HG03175 (cell line): ENCODE results near the gene STIL.
"Not testable (repeated sequence)": the region's sequence is repeated elsewhere in the genome, so short reads cannot be mapped to it uniquely, and the experiment has no call there.

Experiments
- ATAC-seq: cut with Tn5 transposase; IDR thresholded peaks from one replicate; pipeline ENCODE4 v1.9.1; 2021; ENCODE audit warnings: mild to moderate bottlenecking, moderate library complexity; ENCODE audit not compliant: unreplicated experiment

STIL gene

DNA sequence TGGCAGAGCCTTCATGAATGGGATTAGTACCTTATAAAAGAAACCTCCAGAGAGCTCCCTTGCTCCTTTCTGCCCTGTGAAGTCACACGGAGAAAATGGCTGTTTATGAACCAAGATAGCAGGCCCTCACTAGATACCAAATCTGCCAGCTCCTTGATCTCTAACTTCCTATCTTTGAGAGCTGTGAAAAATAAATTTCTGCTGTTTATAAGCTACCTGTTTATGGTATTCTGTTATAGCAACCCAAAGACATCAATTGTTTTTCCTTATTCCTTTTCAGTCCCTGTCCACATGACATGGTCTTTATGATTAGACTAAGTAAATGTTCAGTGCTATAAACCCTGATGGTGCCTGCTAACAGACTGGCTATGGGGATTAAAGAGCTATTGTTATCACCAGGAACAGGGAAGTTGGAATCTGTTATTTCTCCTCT lies 9.7 kb upstream of the STIL start:
- ATAC-seq, result no peak

DNA sequence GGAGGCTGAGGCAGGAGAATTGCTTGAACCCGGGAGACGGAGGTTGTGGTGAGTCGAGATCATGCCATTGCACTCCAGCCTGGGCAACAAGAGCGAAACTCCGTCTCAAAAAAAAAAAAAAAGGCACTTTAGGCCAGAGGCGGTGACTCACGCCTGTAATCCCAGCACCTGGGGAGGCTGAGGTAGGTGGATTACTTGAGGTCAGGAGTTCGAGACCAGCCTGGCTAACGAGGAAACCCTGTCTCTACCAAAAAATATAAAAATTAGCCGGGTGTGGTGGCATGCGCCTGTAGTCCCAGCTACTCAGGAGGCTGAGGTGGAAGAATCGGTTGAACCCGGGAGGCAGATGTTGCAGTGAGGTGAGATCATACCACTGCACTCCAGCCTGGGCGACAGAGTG lies 6.0 kb upstream of the STIL start:
- ATAC-seq, result not testable (repeated sequence)

DNA sequence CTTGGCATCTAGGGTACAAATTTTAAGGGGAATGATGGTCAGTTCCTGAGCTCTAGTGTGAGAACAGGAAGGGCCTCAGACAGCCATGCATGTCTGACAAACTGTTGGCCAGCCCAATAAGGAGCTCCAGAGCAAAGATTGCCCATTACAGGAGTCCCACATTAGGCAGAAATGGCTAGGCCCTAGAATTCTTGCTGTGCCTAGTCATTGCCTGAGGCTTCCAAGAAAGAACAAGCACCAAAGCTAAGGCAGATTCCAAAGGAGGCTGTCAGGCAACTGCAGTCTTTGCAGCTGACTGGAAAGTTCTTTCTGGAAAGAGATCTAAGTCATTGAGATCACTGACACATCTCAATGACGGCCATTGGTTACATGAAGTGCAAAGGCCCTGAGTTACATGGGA lies 3.9 kb upstream of the STIL start:
- ATAC-seq, result no peak

DNA sequence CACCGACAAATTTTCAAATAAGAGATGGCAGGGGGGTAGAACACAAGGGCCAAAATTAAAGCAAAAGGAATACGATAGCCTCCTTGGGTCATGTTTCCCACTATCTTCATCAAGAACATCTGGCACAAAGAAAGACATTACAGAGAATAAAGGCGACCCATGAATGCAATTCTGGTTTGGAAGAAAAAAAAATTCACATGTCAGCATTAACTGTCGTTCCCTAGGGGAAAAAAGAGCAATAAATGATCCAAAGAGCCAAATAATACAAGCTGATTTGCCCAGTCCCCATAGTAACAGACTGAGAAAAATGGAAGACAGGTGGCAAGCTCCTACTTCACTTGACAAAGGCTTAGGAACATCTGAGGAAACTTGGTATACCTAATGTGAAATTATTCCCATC lies 4.5 kb downstream of the STIL start:
- ATAC-seq, result no peak

DNA sequence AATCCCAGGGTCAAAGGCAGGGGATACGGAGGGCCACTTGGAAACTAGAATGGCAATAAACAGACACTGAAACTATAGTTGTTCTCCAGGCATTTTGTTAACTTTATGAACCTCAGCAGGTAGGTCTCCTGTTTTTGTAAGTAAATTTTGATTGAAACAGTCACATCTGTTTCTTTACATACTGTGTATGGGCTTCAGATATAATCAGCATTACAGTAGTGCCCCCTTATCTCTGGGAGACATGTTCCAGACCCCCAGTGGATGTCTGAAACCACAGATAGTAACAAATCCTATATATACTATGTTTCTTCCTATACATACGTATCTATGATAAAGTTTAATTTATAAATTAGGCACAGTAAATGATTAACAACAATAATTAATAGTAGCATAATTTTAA lies 11.5 kb downstream of the STIL start:
- ATAC-seq, result no peak

DNA sequence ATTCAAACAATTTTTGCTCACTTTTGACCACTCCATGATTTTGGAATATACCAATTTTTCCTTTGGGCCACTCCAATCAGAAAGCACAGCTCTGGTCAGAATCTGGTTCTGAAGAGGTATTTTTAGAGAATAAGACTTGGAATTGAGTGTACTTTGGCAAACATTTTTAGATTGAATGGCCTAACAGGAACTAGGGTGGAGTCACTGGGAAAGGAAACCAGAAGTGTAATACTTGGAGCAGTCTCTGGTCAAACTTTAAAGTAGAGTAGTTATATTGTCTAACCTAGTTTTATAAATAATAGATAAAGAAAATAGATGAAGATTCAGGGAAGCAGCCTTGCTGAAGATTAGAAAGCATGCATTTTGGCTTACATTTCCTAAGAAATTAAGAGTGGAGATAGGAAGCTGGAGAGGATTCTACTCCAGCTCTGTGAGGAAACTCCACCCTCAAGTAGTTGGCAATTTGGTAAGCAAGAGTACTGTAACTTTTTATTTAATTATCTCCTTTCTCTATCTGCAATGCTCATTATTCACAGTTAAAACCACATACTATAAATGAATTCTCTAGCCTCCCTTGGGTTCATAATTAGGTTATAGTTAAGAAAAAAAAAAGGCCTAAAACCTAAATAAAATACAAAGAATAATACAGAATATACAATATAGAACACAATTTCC lies 15.8 kb downstream of the STIL start:
- ATAC-seq, result no peak

DNA sequence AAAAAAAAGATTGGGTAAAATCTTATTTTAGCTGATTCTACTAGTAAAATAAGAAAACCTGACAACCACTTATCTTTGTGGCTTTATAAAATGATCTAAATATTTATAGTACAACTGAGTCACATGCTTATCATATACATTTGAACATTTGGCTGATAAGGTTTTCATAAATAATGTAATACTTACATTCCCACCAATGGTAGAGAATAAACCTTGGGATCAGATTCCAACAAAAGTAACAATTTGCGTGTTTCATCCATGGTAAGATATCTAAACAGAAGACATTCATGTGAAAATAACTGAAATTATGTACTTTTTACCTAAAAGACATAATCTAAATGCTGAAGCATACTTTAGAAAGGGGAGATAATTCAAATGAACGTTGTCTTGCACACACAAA lies 18.4 kb downstream of the STIL start:
- no peak for ATAC-seq

DNA sequence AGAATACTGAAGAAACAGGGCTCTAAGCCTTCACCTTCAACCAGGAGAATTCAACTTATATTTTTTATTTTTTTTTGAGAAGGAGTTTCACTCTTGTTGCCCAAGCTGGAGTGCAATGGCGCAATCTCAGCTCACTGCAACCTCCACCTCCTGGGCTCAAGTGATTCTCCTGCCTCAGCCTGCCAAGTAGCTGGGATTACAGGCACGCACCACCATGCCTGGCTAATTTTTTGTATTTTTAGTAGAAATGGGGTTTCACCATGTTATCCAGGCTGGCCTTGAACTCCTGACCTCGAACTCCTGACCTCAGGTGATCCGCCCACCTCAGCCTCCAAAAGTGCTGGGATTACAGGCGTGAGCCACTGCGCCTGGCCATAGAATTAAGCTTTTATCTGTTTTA lies 19.1 kb downstream of the STIL start:
- not testable (repeated sequence) for ATAC-seq

DNA sequence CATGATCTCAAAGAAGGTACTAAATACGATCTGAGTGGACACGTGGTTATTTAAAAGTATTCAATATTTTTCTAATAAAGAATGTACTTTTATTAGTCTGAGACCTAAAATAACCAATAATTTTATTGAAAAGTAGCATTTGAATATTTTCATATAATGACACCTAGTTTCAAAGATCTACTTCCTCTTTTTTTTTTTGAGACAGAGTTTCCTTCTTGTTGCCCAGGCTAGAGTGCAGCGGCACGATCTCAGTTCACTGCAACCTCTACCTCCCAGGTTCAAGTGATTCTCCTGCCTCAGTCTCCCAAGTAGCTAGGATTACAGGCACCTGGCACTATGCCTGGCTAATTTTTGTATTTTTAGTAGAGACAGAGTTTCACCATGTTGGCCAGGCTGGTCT lies 25.8 kb downstream of the STIL start:
- not testable (repeated sequence) for ATAC-seq

DNA sequence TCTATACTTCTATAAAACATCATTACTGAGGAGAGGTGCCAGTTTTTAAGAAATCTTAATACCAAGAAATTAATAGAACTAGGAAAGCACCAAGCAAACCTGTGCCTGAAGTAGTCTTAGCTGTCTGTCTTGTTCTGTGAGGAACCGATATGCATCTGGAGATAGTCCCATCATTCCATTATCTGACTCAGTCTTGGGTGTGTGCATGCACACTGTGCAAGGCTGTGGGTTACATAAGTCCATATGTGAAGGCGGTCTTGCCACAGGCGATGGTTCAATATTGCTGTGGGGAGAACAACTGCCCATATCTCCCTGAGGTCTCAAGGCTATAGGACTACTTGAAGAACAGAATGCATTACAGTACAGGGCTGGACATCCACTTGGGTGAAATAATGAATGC lies 33.8 kb downstream of the STIL start:
- ATAC-seq, result no peak

DNA sequence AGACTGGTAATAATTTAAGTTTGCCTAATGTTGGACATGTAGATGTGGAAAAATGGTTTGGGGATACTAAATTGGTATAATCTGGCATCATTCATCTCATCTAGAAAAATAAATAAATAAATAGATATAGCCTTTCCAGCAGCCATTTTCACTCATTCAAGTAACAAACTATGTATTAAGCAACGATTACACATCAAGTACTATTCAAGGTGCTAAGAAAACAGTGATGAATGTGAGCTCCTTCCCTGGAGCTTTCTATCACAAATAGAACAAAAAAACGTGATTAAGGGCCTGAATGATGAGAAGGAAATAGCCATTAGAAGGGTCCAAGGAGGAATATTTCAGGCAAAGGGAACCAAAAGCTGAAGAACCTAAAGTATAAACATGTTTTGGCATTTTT lies 37.1 kb downstream of the STIL start:
- ATAC-seq, result no peak

DNA sequence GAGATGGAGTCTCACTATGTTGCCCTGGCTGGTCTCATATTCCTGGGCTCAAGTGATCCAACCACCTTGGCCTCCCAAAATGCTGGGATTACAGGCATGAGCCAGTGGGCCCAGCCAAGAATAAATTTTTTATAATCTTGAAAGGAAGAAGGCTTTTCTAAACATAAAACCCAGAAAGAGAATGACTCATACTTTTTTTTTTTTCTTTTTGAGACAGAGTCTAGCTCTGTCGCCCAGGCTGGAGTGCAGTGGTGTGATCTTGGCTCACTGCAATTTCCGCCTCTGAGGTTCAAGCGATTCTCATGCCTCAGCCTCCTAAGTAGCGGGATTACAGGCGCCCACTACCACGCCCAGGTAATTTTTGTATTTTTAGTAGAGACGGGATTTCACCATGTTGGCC lies 38.1 kb downstream of the STIL start:
- ATAC-seq, result not testable (repeated sequence)

DNA sequence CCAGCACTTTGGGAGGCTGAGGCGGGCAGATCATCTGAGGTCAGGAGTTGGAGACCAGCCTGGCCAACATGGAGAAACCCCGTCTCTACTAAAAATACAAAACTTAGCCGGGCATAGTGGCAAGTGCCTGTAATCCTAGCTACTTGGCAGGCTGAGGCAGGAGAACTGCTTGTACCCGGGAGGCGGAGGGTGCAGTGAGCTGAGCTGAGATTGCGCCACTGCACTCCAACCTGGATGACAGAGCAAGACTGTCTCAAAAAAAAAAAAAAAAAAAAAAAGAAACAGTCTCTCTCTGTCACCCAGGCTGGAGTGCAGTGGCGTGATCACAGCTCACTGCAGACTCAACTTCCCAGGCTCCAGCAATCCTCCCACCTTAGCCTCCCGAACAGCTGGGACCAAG lies 48.4 kb downstream of the STIL start:
- not testable (repeated sequence) for ATAC-seq

DNA sequence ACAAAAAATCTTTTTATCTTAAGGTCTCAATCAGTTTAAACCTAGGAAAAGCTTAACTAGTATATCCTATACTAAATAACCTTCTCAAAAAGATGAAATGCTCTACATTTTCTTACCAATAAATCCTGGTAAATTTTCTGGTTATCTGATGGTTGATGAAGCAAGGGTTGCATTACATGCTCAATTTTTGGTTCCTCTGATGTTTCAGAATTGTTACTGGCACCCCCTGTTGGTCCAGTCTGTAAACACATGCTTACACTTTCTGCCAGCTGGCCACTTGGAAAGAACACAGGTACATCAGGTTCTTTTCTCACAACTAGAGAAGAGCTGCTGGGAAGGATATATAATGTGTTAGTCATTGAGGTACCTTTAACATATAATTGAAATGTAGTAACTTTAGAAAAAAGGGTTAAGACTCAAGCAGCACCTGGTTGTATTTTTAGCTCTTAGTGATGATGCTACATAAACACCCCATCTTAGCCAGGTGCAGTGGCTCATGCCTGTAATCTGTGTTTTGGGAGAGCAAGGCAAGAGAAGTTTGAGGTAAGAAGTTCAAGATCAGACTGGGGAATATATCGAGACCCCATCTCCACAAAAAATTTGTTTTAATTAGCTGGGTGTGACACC lies 51.0 kb downstream of the STIL start:
- no peak for ATAC-seq

DNA sequence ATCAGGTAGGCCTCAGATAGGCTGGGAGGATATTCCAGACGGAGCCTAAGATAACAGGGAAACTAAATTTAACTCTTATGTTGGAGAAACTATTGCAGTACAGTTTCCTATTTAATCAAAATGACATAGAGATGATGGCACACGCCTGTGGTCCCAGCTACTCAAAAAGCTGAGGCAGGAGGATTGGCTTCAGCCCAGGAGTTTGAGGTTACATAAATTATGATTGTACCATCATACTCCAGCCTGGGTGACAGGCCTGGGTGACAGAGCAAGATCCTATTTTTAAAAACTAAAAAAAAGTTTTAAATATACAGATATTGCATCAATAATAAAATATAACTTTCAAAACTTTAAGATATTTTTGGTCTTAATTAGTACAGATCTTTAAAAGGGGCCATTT lies 56.7 kb downstream of the STIL start:
- ATAC-seq, result no peak

DNA sequence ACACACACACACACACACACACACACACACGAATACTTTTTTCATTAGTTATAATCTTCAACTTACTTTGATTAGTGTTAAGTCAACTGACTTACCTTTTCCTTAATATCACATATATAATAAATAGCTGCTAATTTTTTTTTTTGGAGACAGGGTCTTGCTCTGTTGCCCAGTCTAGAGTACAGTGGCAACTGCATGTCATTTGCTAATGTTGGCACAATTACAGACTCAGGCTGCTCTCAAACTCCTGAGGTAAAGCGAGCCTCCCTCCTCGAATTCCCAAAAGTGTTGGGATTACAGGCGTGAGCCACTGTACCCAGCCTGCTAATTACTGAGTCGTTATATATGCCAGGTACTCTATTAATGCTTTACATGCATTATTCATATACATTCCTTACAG lies 61.2 kb downstream of the STIL start:
- no peak for ATAC-seq

DNA sequence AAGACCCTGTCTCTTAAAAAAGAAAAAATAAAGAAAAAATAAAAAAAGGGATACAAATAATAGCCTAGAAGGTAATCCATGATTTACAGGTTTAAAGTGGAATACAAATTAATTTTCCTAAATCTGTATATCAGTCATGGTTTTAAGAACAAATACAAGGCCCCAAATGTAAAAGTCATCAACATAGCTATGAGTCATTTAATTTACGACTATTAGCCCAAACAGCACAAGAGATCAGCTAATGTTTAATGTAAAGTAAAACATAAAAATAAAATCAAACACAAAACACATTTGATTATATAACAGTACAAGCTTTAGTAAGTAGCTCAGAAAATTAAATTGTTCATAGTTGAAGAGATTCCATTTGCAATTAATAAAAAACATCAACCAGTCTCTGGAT lies 61.6 kb downstream of the STIL start:
- ATAC-seq, result no peak

DNA sequence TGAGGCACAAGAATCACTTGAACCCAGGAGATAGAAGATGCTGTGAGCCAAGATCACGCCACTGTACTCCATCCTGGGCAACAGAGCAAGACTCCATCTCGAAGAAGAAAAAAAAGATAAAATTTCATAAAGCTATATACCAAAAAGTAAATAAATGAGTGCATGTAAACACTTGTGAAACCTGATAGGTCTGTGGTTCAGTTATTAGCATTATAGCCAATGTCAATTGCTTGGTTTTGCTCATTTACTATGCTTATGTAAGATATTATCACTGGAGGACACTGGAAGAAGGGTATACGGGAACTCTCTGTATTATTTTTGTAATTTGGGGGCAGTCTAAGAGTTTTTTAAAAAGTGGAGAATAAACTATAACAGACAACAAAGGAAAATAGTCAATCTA lies 64.2 kb downstream of the STIL start:
- ATAC-seq, result no peak

DNA sequence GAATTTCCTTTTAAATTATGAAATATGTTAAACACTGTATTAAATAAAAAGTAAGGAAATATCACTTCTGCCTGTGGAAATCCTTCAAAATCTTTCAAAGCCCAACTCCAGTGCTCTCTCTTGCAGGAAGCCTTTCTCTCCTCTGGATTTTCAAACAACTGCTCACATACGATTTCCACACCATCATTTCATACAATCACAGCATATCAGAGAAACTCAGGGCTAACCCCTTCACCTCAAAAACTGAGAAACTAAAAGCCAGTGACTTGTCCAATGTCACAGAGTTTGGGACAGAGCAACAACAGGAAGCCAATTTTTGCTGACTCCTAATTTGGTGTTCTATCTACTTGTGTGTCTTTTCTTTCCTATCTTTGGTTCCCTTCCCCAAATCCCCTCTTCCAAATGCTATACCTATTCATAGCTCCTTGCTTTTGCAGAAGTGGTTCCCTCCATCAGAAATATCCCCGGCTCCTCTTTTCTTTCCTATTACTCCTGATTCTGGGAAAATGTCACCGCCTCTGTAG lies 69.5 kb downstream of the STIL start:
- ATAC-seq, result no peak

DNA sequence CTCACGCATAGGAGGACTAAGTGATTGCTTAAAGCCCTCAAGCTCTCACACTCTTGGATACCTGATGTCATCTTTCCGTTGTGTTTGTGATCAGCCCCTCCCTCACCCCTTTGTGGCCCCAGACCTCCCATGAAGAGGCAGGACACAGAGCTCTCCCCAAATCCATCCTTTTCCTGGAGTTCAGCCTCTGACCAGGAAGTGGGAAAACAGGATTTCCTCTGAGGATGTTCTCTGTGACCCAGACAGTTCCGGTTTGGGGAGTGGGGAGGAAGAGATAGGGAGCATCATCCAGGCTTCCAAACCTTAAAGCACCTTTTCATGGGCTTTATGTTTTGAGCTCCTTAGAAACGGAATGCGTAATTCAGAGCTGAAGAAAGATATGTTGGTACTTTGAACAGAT lies 70.0 kb downstream of the STIL start:
- ATAC-seq, result no peak

DNA sequence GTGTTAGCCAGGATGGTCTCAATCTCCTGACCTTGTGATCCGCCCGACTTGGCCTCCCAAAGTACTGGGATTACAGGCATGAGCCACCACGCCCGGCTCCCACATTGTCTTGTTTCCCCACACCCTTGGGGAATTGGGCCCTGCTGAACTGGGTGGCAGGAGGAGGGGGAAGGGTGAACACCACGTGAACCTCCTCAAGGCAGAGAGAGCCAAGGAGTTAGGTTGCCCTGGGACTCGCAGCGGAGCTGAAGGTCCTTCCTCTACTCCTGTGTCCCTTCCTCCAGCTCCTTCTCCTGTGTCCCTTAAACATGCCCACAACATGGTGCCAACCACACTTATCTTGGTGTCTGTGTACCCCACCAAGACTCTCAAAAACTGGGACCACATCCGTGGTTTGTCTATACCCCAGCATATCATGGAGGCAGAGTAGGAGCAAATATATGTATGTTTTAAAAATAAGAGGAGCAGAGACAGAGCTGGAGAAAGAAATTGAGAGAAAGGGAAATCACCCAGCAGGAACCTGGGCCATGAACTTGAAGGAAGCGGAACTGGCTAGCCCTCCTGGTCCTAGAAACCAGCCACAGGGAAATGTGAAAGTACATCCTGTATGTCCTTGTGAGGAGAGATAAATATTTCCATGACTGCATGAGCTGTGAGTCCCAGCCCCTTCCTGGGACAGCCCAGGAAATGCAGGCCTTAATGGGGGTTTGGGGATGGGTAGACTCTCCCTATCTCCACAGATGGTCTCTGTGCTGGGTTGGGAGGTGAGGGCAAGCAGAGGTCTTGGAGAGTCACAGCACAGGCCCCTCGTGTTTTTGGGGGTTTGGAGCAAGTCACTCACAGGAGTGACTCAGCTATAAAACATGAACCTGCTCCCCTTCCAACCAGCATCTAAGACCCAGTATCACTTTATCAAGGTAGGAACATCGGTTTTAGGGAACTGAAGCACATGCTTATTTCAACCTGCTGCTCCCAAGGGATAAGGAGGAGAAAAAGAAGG lies 72.5 kb downstream of the STIL start:
- ATAC-seq, result no peak
